Naive thymus-derived CD4-positive, alpha-beta T cell (primary cell): ENCODE data around the gene TST. TPM values are rescaled to one million over a fixed set of nuclear protein-coding genes. Genes with fewer than 3 reads are reported as not detected.

Experiments
- ATAC-seq: fragments of 150-1000 bp; cut with Tn5 transposase; 2 replicates; pipeline ENCODE4 v1.10.0; 2021; ENCODE audit warnings: mild to moderate bottlenecking, moderate library complexity
- CTCF ChIA-PET: fragments of 350-600 bp; sonication (Branson Sonifier 250); formaldehyde crosslinking; loops from one replicate; lab custom pipeline; 2021; ENCODE audit warnings: antibody characterized with exemption; lab: Charles Lee
- POLR2A ChIA-PET: fragments of 350-600 bp; sonication (Branson Sonifier 250); formaldehyde crosslinking; loops from one replicate; lab custom pipeline; 2021; ENCODE audit warnings: antibody characterized with exemption, inconsistent platforms; lab: Charles Lee
- DNase-seq, 9 donors: peaks; one replicate each; pipeline versions ENCODE4 v3.0.0 to v3.0.0-alpha.2; 2020 to 2022; ENCODE audit warnings: mixed read lengths in 1 of 9
- H3K27ac ChIP-seq: one replicate; pipeline ENCODE4 v1.7.0; 2013; ENCODE audit warnings: mild to moderate bottlenecking, low read depth, low read length, moderate library complexity
- H3K27me3 ChIP-seq, 2 donors: one replicate each; pipeline ENCODE4 v1.7.0; 2013; ENCODE audit warnings: low read length in 2 of 2, mild to moderate bottlenecking in 2 of 2, moderate library complexity in 2 of 2; ENCODE audit not compliant: control insufficient read depth in 2 of 2, insufficient read depth in 2 of 2
- H3K36me3 ChIP-seq, 3 experiments: 1 replicate in 2 of 3; 2 replicates in 1 of 3; pipeline ENCODE4 v1.7.0; 2013; ENCODE audit warnings: low read length in 3 of 3, mild to moderate bottlenecking in 3 of 3, moderate library complexity in 1 of 3; ENCODE audit not compliant: insufficient read depth in 3 of 3, control insufficient read depth in 2 of 3
- H3K4me1 ChIP-seq, 2 donors: one replicate each; pipeline ENCODE4 v1.7.0; 2013; ENCODE audit warnings: low read length in 2 of 2, mild to moderate bottlenecking in 2 of 2, moderate library complexity in 1 of 2; ENCODE audit not compliant: control insufficient read depth in 2 of 2, insufficient read depth in 2 of 2
- H3K4me3 ChIP-seq: 2 replicates; pipeline ENCODE4 v1.7.0; 2013; ENCODE audit warnings: mild to moderate bottlenecking, low read length
- H3K9me3 ChIP-seq, 3 experiments: 1 replicate in 2 of 3; 2 replicates in 1 of 3; pipeline ENCODE4 v1.7.0; 2013; ENCODE audit warnings: low read length in 3 of 3; ENCODE audit not compliant: control insufficient read depth in 2 of 3
- H3K27ac Mint-ChIP-seq, 9 donors: one replicate each; pipeline ENCODE4 v1.8.0; 2020 to 2022; ENCODE audit warnings: mixed read lengths in 9 of 9, mild to moderate bottlenecking in 8 of 9, moderate library complexity in 5 of 9, inconsistent platforms in 2 of 9
- H3K27me3 Mint-ChIP-seq, 5 donors: one replicate each; pipeline ENCODE4 v1.8.0; 2021 to 2022; ENCODE audit warnings: mixed read lengths in 5 of 5, mild to moderate bottlenecking in 1 of 5
- H3K36me3 Mint-ChIP-seq, 5 donors: one replicate each; pipeline ENCODE4 v1.8.0; 2020 to 2022; ENCODE audit warnings: mixed read lengths in 5 of 5, mild to moderate bottlenecking in 3 of 5, inconsistent platforms in 1 of 5
- H3K4me1 Mint-ChIP-seq, 7 donors: one replicate each; pipeline ENCODE4 v1.8.0; 2020 to 2022; ENCODE audit warnings: mixed read lengths in 7 of 7, mild to moderate bottlenecking in 3 of 7, inconsistent platforms in 1 of 7
- H3K4me3 Mint-ChIP-seq, 10 donors: one replicate each; pipeline ENCODE4 v1.8.0; 2020 to 2022; ENCODE audit warnings: mild to moderate bottlenecking in 10 of 10, mixed read lengths in 10 of 10, moderate library complexity in 6 of 10, inconsistent platforms in 2 of 10
- H3K9me3 Mint-ChIP-seq, 11 donors: one replicate each; pipeline ENCODE4 v1.8.0; 2020 to 2022; ENCODE audit warnings: mixed read lengths in 11 of 11, mild to moderate bottlenecking in 4 of 11, inconsistent platforms in 1 of 11, moderate library complexity in 1 of 11
- intact Hi-C, 2 donors: fragments of 100-400 bp; cut with micrococcal nuclease; formaldehyde crosslinking; loops; one replicate each; pipeline ENCODE4 v1.15.1; 2023
- polyA plus RNA-seq, 2 donors: library from polyadenylated mRNA; unstranded; fragments of 300-500 nt; fragmentation: Illumina TruSeq; gene quantifications; one replicate each; pipeline ENCODE4 v1.2.3, GENCODE V29; 2021
- total RNA-seq, 6 experiments: library from RNA in 5 of 6; stranded (reverse) in 5 of 6; gene quantifications; 1 replicate in 5 of 6; 2 replicates in 1 of 6; pipeline ENCODE4 v1.2.3 and lab custom pipeline; 2021 to 2026

TST gene
- total and polyA plus RNA-seq, 7 experiments from 2014 or later, result 0.22 to 6.1 (median 0.43) TPM; not detected in 1

DNA sequence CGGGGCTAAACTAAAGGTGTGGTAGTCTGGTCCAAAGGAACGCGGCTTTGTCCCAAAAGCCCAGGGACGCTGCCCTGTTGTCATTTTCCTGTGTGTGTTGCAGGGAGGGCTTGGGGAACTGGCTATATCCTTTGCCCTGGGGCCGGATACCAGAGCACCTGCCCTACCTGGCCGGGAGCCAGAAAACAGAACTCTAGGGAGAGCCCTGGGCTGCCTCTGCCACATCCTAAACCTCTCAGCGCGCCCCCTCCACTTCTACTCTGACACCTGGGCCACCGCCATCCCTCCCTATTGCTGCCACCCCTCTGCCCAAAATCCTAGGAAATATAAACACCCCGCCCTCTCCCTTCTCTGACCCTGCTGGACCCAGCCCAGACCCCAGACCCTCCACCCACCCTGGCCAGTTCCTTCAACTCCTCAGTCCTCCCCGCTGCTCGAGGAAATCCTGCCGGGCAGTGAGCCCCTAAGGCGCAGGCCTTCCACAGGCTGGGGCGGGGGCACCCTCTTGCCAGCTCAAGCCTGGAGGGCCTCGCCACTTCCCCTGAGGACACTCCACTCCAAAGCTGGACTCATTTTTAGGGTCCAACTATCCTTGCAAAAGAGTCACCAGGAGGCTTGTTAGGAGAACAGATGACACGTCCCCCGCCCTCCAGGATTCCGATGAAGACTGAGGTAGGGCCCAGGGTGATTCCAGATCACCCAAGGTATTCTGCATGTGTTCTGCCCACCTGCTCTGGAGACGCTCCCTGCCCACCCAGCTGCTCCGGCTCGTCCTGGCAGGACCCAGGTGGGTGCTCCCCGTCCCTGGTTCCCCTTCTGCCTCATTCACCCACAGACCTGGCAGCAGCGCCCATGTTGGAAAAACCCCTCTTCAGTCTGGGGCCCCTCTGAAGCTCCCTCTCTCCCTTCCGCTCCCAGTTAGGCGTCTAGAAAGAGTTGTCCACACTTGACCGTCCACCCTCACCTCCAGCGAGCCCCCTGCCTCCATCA, 44.5 kb upstream of the TST start:
- no peaks in the 10 kb centered on the region for H3K9me3 ChIP-seq
- H3K4me1 ChIP-seq, result no peaks in the 10 kb centered on the region
- Mint-ChIP-seq H3K27ac (peak overlapping the region in 1 of 9 donors; percentile 70), H3K4me3 (no peak overlapping the region), H3K4me1 (peaks cover 0 to 18% (median 9%) of the 10 kb centered on the region in 7 donors), H3K9me3 (no peaks in the 10 kb centered on the region), H3K27me3 (peaks cover 0 to 10% (median 0%) of the 10 kb centered on the region in 5 donors), H3K36me3 (no peaks in the 10 kb centered on the region)
- ChIA-PET CTCF (no interaction called here), POLR2A (no interaction called here)
- peak in 4 of 9 donors; percentile 27 to 41 (median 31) for DNase-seq
- no peak for ATAC-seq
- no peaks in the 10 kb centered on the region for H3K27me3 ChIP-seq
- intact Hi-C loops, result no loop called here
- no peak overlapping the region for H3K27ac ChIP-seq
- peaks cover 0 to 26% (median 0%) of the 10 kb centered on the region in 3 experiments for H3K36me3 ChIP-seq
- no peak overlapping the region for H3K4me3 ChIP-seq

DNA sequence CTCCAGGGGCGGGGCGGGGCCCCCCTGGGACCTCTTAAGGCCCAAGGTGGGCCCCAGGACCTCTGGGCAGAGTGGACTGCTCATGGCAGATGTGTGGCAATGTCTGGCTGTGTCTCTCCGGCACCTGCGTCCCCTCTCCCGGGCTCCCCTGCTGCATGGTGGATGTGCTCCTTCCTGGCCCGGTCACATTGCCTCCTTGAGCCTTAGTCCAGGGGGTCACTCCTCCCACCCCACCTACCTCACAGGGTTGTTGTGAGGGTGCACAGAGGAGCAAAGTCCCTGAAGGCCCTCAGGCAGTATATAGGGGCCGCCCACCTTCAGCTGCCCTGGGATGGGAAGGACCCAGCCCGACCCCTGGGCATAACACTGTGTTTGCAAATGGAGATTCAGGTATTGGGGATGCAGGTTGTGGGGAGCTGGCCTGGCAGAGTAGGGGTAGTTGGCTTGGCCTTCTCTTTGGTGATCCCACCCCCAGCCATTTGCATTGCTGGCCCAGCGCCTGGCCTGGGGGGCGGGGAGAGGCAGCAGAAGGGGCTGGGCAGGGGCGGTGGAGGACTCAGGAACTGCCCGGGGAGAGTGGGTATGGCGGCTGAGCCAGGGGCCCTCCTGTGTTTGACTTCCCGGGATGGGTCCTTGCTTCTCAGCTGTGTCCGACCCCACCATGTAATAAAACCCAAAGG, 43.6 kb upstream of the TST start:
- Mint-ChIP-seq H3K27ac (peak overlapping the region in 1 of 9 donors; percentile 55), H3K4me3 (no peak overlapping the region), H3K36me3 (peaks cover 0 to 2% (median 0%) of the 10 kb centered on the region in 5 donors), H3K27me3 (peaks cover 0 to 2% (median 0%) of the 10 kb centered on the region in 5 donors), H3K9me3 (no peaks in the 10 kb centered on the region), H3K4me1 (peaks cover 0 to 18% (median 9%) of the 10 kb centered on the region in 7 donors)
- CTCF ChIA-PET, result no interaction called here
- POLR2A ChIA-PET, result no interaction called here
- no peaks in the 10 kb centered on the region for H3K4me1 ChIP-seq
- H3K27ac ChIP-seq, result no peak overlapping the region
- no peaks in the 10 kb centered on the region for H3K9me3 ChIP-seq
- H3K4me3 ChIP-seq, result no peak overlapping the region
- ATAC-seq (no peak), DNase-seq (no peak)
- intact Hi-C loops, result no loop called here
- H3K27me3 ChIP-seq, result no peaks in the 10 kb centered on the region
- H3K36me3 ChIP-seq, result peaks cover 0 to 35% (median 3%) of the 10 kb centered on the region in 3 experiments

DNA sequence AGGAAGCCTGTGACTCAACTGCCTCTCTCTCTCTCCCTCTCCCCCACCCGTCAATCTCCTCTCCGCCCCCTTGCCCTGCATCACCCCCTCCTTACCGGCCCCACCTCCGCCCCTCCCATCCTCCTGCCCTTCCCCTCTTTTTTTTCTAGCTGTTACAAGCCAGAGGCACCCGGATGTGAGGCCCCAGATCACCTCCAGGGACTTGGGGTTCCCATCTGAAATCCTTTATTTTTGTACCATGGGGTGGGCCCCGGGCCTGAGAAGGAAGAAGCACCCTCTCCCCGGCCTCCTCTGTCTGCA, 43.1 kb upstream of the TST start:
- intact Hi-C loops, result no loop called here
- Mint-ChIP-seq H3K27me3 (no peaks in the 10 kb centered on the region), H3K27ac (no peak overlapping the region), H3K36me3 (peaks cover 0 to 8% (median 0%) of the 10 kb centered on the region in 5 donors), H3K4me1 (peaks cover 0 to 18% (median 9%) of the 10 kb centered on the region in 7 donors), H3K4me3 (no peak overlapping the region), H3K9me3 (no peaks in the 10 kb centered on the region)
- no peaks in the 10 kb centered on the region for H3K27me3 ChIP-seq
- POLR2A ChIA-PET, result no interaction called here
- ATAC-seq, result no peak
- no peak overlapping the region for H3K4me3 ChIP-seq
- CTCF ChIA-PET, result no interaction called here
- no peak for DNase-seq
- no peak overlapping the region for H3K27ac ChIP-seq
- peaks cover 0 to 40% (median 3%) of the 10 kb centered on the region in 3 experiments for H3K36me3 ChIP-seq
- no peaks in the 10 kb centered on the region for H3K9me3 ChIP-seq
- no peaks in the 10 kb centered on the region for H3K4me1 ChIP-seq

DNA sequence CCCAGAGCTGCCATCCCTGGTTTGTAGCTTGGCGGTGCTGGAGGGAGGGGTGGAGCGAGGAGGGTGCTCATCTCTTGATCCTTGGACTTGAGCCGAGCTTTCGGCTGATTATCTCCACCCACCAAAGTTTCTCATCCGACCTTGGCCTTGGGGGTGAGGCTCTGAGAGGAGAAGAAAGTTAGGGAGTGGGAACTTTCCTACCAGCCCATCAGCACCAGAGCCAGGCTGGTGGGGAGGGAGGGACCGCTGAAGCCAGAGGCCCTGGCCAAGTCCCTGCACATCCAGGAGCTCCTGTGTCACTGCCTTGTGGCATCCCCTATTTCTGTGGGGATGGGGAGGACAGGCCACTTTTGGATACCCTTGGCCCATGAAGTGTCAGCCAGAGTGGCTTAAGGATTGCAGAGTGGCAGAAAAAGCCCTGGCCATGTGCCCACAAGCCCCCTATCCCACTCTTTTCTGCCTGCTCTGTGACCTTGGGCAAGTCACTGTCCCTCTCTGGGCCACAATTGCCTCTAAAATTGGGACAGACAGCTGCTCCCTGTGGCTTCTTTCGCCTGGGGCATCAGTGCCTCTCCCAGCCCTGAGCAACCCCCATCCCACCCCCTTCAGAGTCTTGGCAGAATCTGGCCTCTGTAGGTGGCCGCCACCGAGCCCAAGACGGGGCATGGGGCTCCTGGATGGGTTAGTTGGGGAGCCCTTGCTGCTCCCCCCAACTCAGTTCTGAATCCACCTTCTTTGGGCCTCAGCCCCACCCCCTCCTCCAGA, 42.5 kb upstream of the TST start:
- Mint-ChIP-seq H3K27me3 (no peaks in the 10 kb centered on the region), H3K36me3 (peaks cover 0 to 11% (median 0%) of the 10 kb centered on the region in 5 donors), H3K9me3 (no peaks in the 10 kb centered on the region), H3K4me1 (peaks cover 0 to 18% (median 9%) of the 10 kb centered on the region in 7 donors), H3K4me3 (peak overlapping the region in 1 of 10 donors; percentile 14), H3K27ac (no peak overlapping the region)
- Histone ChIP-seq H3K36me3 (peaks cover 0 to 46% (median 3%) of the 10 kb centered on the region in 3 experiments), H3K27ac (no peak overlapping the region), H3K27me3 (no peaks in the 10 kb centered on the region), H3K9me3 (no peaks in the 10 kb centered on the region), H3K4me1 (no peaks in the 10 kb centered on the region), H3K4me3 (no peak overlapping the region)
- ATAC-seq (no peak), DNase-seq (no peak)
- ChIA-PET POLR2A (no interaction called here), CTCF (no interaction called here)
- intact Hi-C loops, result no loop called here

DNA sequence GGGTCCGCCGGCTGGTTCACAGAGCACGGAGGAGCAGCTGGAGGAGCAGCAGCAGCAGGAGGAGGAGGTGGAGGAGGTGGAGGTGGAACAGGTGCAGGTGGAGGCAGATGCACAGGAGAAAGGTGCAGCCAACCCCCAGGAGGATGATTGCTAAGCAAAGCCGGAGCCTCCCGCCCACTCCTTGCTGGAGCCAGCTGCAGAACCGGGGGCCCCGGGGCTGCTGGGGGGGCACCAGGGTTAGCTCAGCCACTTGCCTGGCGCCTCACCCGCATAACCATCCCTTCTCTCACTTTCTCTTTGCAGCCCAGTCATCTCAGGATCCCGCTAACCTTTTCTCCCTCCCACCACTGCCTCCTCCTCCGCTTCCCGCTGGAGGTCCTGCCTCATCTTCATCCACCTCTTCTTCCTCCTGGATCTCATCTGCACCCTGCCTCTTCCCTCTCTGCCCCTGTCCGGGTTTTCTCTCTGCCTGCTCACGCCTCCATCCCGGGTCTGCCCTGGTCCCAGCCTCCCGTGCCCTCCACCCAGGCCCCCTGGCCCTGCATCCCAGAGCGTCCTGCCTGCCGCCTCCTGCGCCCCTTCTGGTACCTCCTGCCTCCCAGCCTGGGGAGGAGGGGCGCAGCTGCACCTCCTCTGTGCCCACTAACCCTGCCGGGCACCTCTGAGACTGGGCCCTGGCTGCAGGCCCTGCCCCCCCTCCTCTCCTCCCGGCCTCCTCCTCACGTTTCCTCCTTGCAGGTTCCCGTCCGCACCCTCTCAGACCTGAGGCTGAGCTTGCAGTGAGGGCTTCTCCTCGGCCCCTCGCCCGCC, 41.8 kb upstream of the TST start:
- no peaks in the 10 kb centered on the region for H3K9me3 ChIP-seq
- POLR2A ChIA-PET, result interaction anchor here (0.6 kb wide), 1 partner anchor 286 kb away, joined by 3 read pairs; no protein-coding TSS in a partner anchor
- DNase-seq, result peak in 1 of 9 donors; percentile 64
- no peaks in the 10 kb centered on the region for H3K27me3 ChIP-seq
- no peak overlapping the region for H3K27ac ChIP-seq
- H3K4me1 Mint-ChIP-seq, result peaks cover 0 to 16% (median 9%) of the 10 kb centered on the region in 7 donors
- no peaks in the 10 kb centered on the region for H3K9me3 Mint-ChIP-seq
- H3K4me3 Mint-ChIP-seq, result no peak overlapping the region
- no peak overlapping the region for H3K4me3 ChIP-seq
- peaks cover 0 to 54% (median 3%) of the 10 kb centered on the region in 3 experiments for H3K36me3 ChIP-seq
- peak overlapping the region in 1 of 9 donors; percentile 73 for H3K27ac Mint-ChIP-seq
- H3K27me3 Mint-ChIP-seq, result no peaks in the 10 kb centered on the region
- peaks cover 0 to 16% (median 0%) of the 10 kb centered on the region in 5 donors for H3K36me3 Mint-ChIP-seq
- H3K4me1 ChIP-seq, result no peaks in the 10 kb centered on the region
- CTCF ChIA-PET, result no interaction called here
- intact Hi-C loops, result no loop called here
- no peak for ATAC-seq
